ENCODE data around the gene SLC25A4.

GRCh38 chr4:185104733-185105132 is 38.3 kb upstream of the SLC25A4 start:
- TF ChIP-seq CTCF (conservative IDR thresholded peaks at IDR 0.05; ENCODE audit: low read length) (no peak), EZH2phosphoT487 (IDR thresholded peaks at IDR 0.05; ENCODE audit: borderline replicate concordance, low read depth, low read length) (no peak)
